ENCODE data around the gene PARD3. TPM values are rescaled to one million over a fixed set of nuclear protein-coding genes. Genes with fewer than 3 reads are reported as not detected.

PARD3 gene
- total and polyA plus RNA-seq, 2 donors (not counting 3 experiments of a cell fraction or from before 2014, with no cell fraction given) = 7.3 to 24.1 TPM

- ChIA-PET POLR2A (no interaction called here), CTCF (no interaction called here)
- H3K9me3 ChIP-seq (replicated peaks; ENCODE audit: control insufficient read depth, insufficient read depth, low read length) = no peaks in the 10 kb centered on the region
- H3K4me2 ChIP-seq (ENCODE audit: insufficient read depth, low read length) = no peak overlapping the region
- dilution Hi-C loops (cut with MboI; ENCODE audit: extremely low pct_ligation_motif_present, low sequenced_read_pairs) (no loop called here), intact Hi-C loops (cut with micrococcal nuclease) (no loop called here)
- BruUV-seq (replicated peaks) = no TSS peak
- no peaks in the 10 kb centered on the region for H3K9me1 ChIP-seq (replicated peaks; ENCODE audit: control insufficient read depth, extremely low read depth, insufficient read depth, low read length)
- H3K4me1 ChIP-seq (ENCODE audit: control insufficient read depth, extremely low read depth, insufficient read depth, low read length) = peaks cover 10% of the 10 kb centered on the region
- H3K27ac ChIP-seq (ENCODE audit: insufficient read depth, low read depth, low read length) = no peak overlapping the region
- TF ChIP-seq MAX (IDR thresholded peaks at IDR 0.05; ENCODE audit: insufficient read depth, insufficient read length) (no peak), MYC (IDR thresholded peaks at IDR 0.05; ENCODE audit: low read depth, low read length) (no peak), GATA2 (IDR thresholded peaks at IDR 0.05; ENCODE audit: insufficient read depth, insufficient read length, low read depth, low read length) (no peak)
- no peak overlapping the region for H3K9ac ChIP-seq (replicated peaks; ENCODE audit: extremely low read depth, insufficient read depth, low read length)
- H3K36me3 ChIP-seq (ENCODE audit: control insufficient read depth in 2 of 2, extremely low read depth in 1 of 2, insufficient read depth in 2 of 2, low read length in 2 of 2) = no peaks in the 10 kb centered on the region
- H4K20me1 ChIP-seq (replicated peaks; ENCODE audit: control insufficient read depth, extremely low read depth, insufficient read depth, low read length) = no peaks in the 10 kb centered on the region
- no peaks in the 10 kb centered on the region for H3K79me2 ChIP-seq (ENCODE audit: control insufficient read depth, insufficient read depth, low read length)
- DNase-seq (ENCODE audit: low read depth, low spot score) (no peak), FAIRE-seq (no peak)
- H2AFZ ChIP-seq (ENCODE audit: low read depth, low read length) = no peak overlapping the region
- H3K27me3 ChIP-seq (ENCODE audit: control insufficient read depth in 2 of 2, insufficient read depth in 2 of 2, low read length in 2 of 2) = no peaks in the 10 kb centered on the region
- H3K4me3 ChIP-seq (replicated peaks in 1 of 3; ENCODE audit: insufficient read depth in 1 of 3, low read depth in 1 of 3, low read length in 3 of 3) = no peak overlapping the region
These were observed 628.4 kb downstream of the PARD3 start for GRCh38 chr10:34186745-34187144.

GRCh38 chr10:34185998-34186397 is 629.1 kb downstream of the PARD3 start:
- no peak for FAIRE-seq
- H3K79me2 ChIP-seq (ENCODE audit: control insufficient read depth, insufficient read depth, low read length) = no peaks in the 10 kb centered on the region
- no TSS peak for BruUV-seq (replicated peaks)
- ChIA-PET CTCF (interaction anchor here (0.7 to 1.5 kb wide), 2 partner anchors 9 to 11 kb away, joined by 3 read pairs; no protein-coding TSS in a partner anchor), POLR2A (no interaction called here)
- H3K27ac ChIP-seq (ENCODE audit: insufficient read depth, low read depth, low read length) = no peak overlapping the region
- no peak for TF ChIP-seq JUN (IDR thresholded peaks at IDR 0.05; ENCODE audit: borderline replicate concordance, insufficient read depth, insufficient read length, low read depth)
- no peak for TF ChIP-seq GATA2 (IDR thresholded peaks at IDR 0.05; ENCODE audit: insufficient read depth, insufficient read length, low read depth, low read length)
- no peak for TF ChIP-seq POLR2AphosphoS5 (IDR thresholded peaks at IDR 0.05; ENCODE audit: insufficient read depth, low read depth, low read length)
- TF ChIP-seq MAX (IDR thresholded peaks at IDR 0.05; ENCODE audit: insufficient read depth, insufficient read length) = no peak
- no peak for TF ChIP-seq FOS (IDR thresholded peaks at IDR 0.05; ENCODE audit: borderline replicate concordance, insufficient read depth, low read length)
- no peak for TF ChIP-seq POLR2A (IDR thresholded peaks at IDR 0.05; ENCODE audit: low read depth, low read length)
- no peak for TF ChIP-seq CTCF (IDR thresholded peaks at IDR 0.05; ENCODE audit: extremely low read depth in 1 of 2, insufficient read depth in 1 of 2, low read depth in 1 of 2, low read length in 2 of 2)
- no peak for TF ChIP-seq MYC (IDR thresholded peaks at IDR 0.05; ENCODE audit: low read depth, low read length)
- TF ChIP-seq EZH2 (IDR thresholded peaks at IDR 0.05; ENCODE audit: borderline replicate concordance, low read depth, low read length, severe bottlenecking) = no peak
- no peak overlapping the region for H2AFZ ChIP-seq (ENCODE audit: low read depth, low read length)
- no peaks in the 10 kb centered on the region for H3K9me1 ChIP-seq (replicated peaks; ENCODE audit: control insufficient read depth, extremely low read depth, insufficient read depth, low read length)
- no peak overlapping the region for H3K4me3 ChIP-seq (replicated peaks in 1 of 3; ENCODE audit: insufficient read depth in 1 of 3, low read depth in 1 of 3, low read length in 3 of 3)
- H4K20me1 ChIP-seq (replicated peaks; ENCODE audit: control insufficient read depth, extremely low read depth, insufficient read depth, low read length) = no peaks in the 10 kb centered on the region
- H3K4me1 ChIP-seq (ENCODE audit: control insufficient read depth, extremely low read depth, insufficient read depth, low read length) = peaks cover 12% of the 10 kb centered on the region
- dilution Hi-C loops (cut with MboI; ENCODE audit: extremely low pct_ligation_motif_present, low sequenced_read_pairs) (no loop called here), intact Hi-C loops (cut with micrococcal nuclease) (no loop called here)
- DNase-seq (ENCODE audit: low read depth, low spot score) = no peak
- no peak overlapping the region for H3K4me2 ChIP-seq (ENCODE audit: insufficient read depth, low read length)
- no peaks in the 10 kb centered on the region for H3K9me3 ChIP-seq (replicated peaks; ENCODE audit: control insufficient read depth, insufficient read depth, low read length)
- H3K9ac ChIP-seq (replicated peaks; ENCODE audit: extremely low read depth, insufficient read depth, low read length) = no peak overlapping the region
- no peaks in the 10 kb centered on the region for H3K36me3 ChIP-seq (ENCODE audit: control insufficient read depth in 2 of 2, extremely low read depth in 1 of 2, insufficient read depth in 2 of 2, low read length in 2 of 2)
- no peaks in the 10 kb centered on the region for H3K27me3 ChIP-seq (ENCODE audit: control insufficient read depth in 2 of 2, insufficient read depth in 2 of 2, low read length in 2 of 2)
